T-cell (primary cell): ENCODE measurements around the gene NLGN2. TPM values are rescaled to one million over a fixed set of nuclear protein-coding genes. Genes with fewer than 3 reads are reported as not detected.

Experiments used
- ATAC-seq, 4 experiments: fragments of 200-7000 bp in 3 of 4; fragments of 150-1000 bp in 1 of 4; cut with Tn5 transposase; replicated peaks in 1 of 4; 1 replicate in 3 of 4; 2 replicates in 1 of 4; pipeline ENCODE4 v1.10.0; 2021; ENCODE audit warnings: moderate library complexity in 3 of 4, mild to moderate bottlenecking in 2 of 4, moderate number of reproducible peaks in 1 of 4
- CTCF ChIA-PET, 2 donors: fragments of 300-600 bp; sonication (Branson Sonifier 250); formaldehyde crosslinking; loops; one replicate each; lab custom pipeline; 2022; ENCODE audit warnings: antibody characterized with exemption in 2 of 2; lab: Charles Lee
- POLR2A ChIA-PET, 2 donors: fragments of 300-600 bp; sonication (Branson Sonifier 250); formaldehyde crosslinking; loops; one replicate each; lab custom pipeline; 2022; ENCODE audit warnings: antibody characterized with exemption in 2 of 2; lab: Charles Lee
- DNase-seq, 35 experiments: peaks; one replicate each; pipeline versions ENCODE4 v3.0.0 to v3.0.0-alpha.2; 2013 to 2023
- H3K27ac ChIP-seq: one replicate; pipeline ENCODE4 v1.5.1; 2013; ENCODE audit warnings: low read length
- H3K27me3 ChIP-seq, 2 experiments: replicated peaks in 1 of 2; 1 replicate in 1 of 2; 2 replicates in 1 of 2; pipeline versions ENCODE4 v1.6.1 to v1.7.0; 2013; ENCODE audit warnings: low read length in 1 of 2, mixed read lengths in 1 of 2; ENCODE audit not compliant: control insufficient read depth in 2 of 2, insufficient read depth in 2 of 2; ENCODE audit errors: extremely low read depth in 1 of 2
- H3K36me3 ChIP-seq, 2 donors: 1 replicate in 1 of 2; 2 replicates in 1 of 2; pipeline versions ENCODE4 v1.6.1 to v1.7.0; 2013; ENCODE audit warnings: low read length in 1 of 2; ENCODE audit not compliant: control insufficient read depth in 2 of 2, insufficient read depth in 1 of 2; ENCODE audit errors: extremely low read depth in 1 of 2
- H3K4me1 ChIP-seq, 2 experiments: 1 replicate in 1 of 2; 2 replicates in 1 of 2; pipeline versions ENCODE4 v1.6.1 to v1.7.0; 2013; ENCODE audit warnings: low read length in 2 of 2, mixed read lengths in 1 of 2; ENCODE audit not compliant: insufficient read depth in 2 of 2, control insufficient read depth in 1 of 2; ENCODE audit errors: extremely low read depth in 1 of 2
- H3K4me3 ChIP-seq, 2 donors: 1 replicate in 1 of 2; 2 replicates in 1 of 2; pipeline versions ENCODE4 v1.5.1 to v1.7.0; 2013; ENCODE audit warnings: mild to moderate bottlenecking in 2 of 2, low read length in 1 of 2, moderate library complexity in 1 of 2; ENCODE audit not compliant: control insufficient read depth in 1 of 2; ENCODE audit errors: extremely low read depth in 1 of 2
- H3K9me3 ChIP-seq: 2 replicates; pipeline ENCODE4 v1.7.0; 2013
- H3K27ac Mint-ChIP-seq, 2 donors: one replicate each; pipeline ENCODE4 v1.8.0; 2020 to 2021; ENCODE audit warnings: mild to moderate bottlenecking in 2 of 2, mixed read lengths in 2 of 2
- H3K27me3 Mint-ChIP-seq, 2 donors: one replicate each; pipeline ENCODE4 v1.8.0; 2021 to 2022; ENCODE audit warnings: mixed read lengths in 2 of 2
- H3K36me3 Mint-ChIP-seq: one replicate; pipeline ENCODE4 v1.8.0; 2021; ENCODE audit warnings: mixed read lengths
- H3K4me1 Mint-ChIP-seq, 3 donors: one replicate each; pipeline ENCODE4 v1.8.0; 2020 to 2022; ENCODE audit warnings: mixed read lengths in 3 of 3, mild to moderate bottlenecking in 1 of 3
- H3K4me3 Mint-ChIP-seq, 3 donors: one replicate each; pipeline ENCODE4 v1.8.0; 2020 to 2022; ENCODE audit warnings: mild to moderate bottlenecking in 3 of 3, mixed read lengths in 3 of 3, moderate library complexity in 3 of 3
- H3K9me3 Mint-ChIP-seq, 3 donors: one replicate each; pipeline ENCODE4 v1.8.0; 2020 to 2022; ENCODE audit warnings: mixed read lengths in 3 of 3
- WGBS: methylation state at CpG from one replicate; pipeline ENCODE4 v1.1.5; 2013; ENCODE audit warnings: missing lambda C conversion rate; ENCODE audit not compliant: insufficient coverage; 5-methylcytosine and 5-hydroxymethylcytosine counted together
- total RNA-seq, 35 experiments: library from RNA in 6 of 35; stranded (reverse) in 6 of 35; fragments of 120-200 nt in 1 of 35; gene quantifications; one replicate each; pipeline versions ENCODE4 v1.2.1 to v1.2.4 and lab custom pipeline; 2013 to 2026

NLGN2 gene
- total RNA-seq, 5 donors from 2014 or later (not counting 1 experiment from before 2014, with no cell fraction given): 6.8 to 8.9 (median 8.4) TPM

GRCh38 chr17:7421186-7421585 lies 13.5 kb downstream of the NLGN2 start:
- peaks cover 0 to 21% of the 10 kb centered on the region in 2 experiments for H3K27me3 ChIP-seq
- ChIA-PET CTCF (no interaction called here), POLR2A (no interaction called here)
- H3K9me3 Mint-ChIP-seq: no peaks in the 10 kb centered on the region
- no peak overlapping the region for H3K27ac ChIP-seq
- no peaks in the 10 kb centered on the region for H3K4me1 Mint-ChIP-seq
- WGBS: 93% methylated on average over 8 of the region's 16 CpGs
- H3K4me3 Mint-ChIP-seq: no peak overlapping the region
- DNase-seq (no peak), ATAC-seq (no peak)
- no peak overlapping the region for H3K27ac Mint-ChIP-seq
- peaks cover 0 to 4% of the 10 kb centered on the region in 2 donors for H3K27me3 Mint-ChIP-seq
- no peaks in the 10 kb centered on the region for H3K36me3 Mint-ChIP-seq
- H3K36me3 ChIP-seq: no peaks in the 10 kb centered on the region
- H3K4me3 ChIP-seq: no peak overlapping the region
- H3K4me1 ChIP-seq: no peaks in the 10 kb centered on the region
- no peaks in the 10 kb centered on the region for H3K9me3 ChIP-seq

DNA sequence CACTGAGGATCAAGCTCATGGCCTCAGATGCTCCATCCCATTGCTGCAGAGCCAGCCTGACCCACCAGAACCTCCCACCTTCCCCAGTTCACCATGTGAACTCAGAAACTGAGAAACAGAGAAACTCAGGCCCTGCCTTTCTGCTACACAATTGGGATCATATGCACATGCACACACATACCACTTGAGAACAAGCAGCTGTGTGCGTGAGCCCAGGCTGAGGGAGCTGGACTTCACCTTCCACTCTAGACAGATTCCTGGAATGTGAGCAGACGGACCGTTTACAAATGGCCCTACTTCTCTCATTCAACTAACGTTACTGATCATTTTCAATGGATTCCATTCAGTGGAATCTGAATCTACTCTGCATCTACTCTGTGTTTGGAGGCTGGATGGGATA lies 16.0 kb downstream of the NLGN2 start:
- Mint-ChIP-seq H3K27me3 (peaks cover 0 to 4% of the 10 kb centered on the region in 2 donors), H3K36me3 (no peaks in the 10 kb centered on the region), H3K9me3 (no peaks in the 10 kb centered on the region), H3K4me3 (no peak overlapping the region), H3K27ac (peak overlapping the region in 1 of 2 donors; percentile 15), H3K4me1 (no peaks in the 10 kb centered on the region)
- ATAC-seq (no peak), DNase-seq (no peak)
- H3K27me3 ChIP-seq: peaks cover 0 to 17% of the 10 kb centered on the region in 2 experiments
- ChIA-PET CTCF (no interaction called here), POLR2A (no interaction called here)
- H3K9me3 ChIP-seq: no peaks in the 10 kb centered on the region
- H3K27ac ChIP-seq: no peak overlapping the region
- WGBS: 88% methylated on average over 1 of the region's 4 CpGs
- no peak overlapping the region for H3K4me3 ChIP-seq
- no peaks in the 10 kb centered on the region for H3K36me3 ChIP-seq
- no peaks in the 10 kb centered on the region for H3K4me1 ChIP-seq

DNA sequence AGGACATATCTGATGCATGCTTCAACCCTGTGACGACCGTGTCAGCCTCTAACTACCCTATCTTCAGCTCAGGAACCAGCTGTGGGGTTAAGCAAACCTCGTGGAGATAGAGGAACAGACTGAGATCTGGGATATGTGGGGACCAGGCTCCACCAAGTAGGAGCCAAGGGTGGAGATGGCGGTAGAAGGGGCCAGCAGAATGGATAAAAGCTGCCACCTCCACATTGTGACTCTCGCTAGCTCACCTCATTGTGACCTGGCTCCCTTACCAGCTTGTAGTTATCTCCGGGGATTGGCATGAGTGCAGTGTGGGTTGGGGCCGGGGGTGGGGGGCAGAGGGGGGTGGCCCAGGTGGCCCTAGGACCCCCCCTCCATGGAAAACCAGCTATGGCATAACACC lies 17.7 kb downstream of the NLGN2 start, which contains the start of gene SPEM2:
Gene SPEM2, plus strand, starts transcription at position 301 of the 400 bp plus-strand sequence. Its CDS starts 73 bp downstream, at position 374.
- no peaks in the 10 kb centered on the region for H3K9me3 ChIP-seq
- ChIA-PET CTCF (interaction anchor here in 1 of 2 donors (0.5 to 0.7 kb wide), 2 partner anchors 57 to 1067 kb away, joined by 3 to 5 read pairs; no protein-coding TSS in a partner anchor), POLR2A (no interaction called here)
- no peak within 1 kb of the TSS for H3K4me3 Mint-ChIP-seq
- H3K36me3 ChIP-seq: no peaks in the 10 kb centered on the region
- WGBS: no CpG with 5 or more reads among the region's 7 CpGs
- H3K4me3 ChIP-seq: no peak within 1 kb of the TSS
- H3K27ac ChIP-seq: no peak within 1 kb of the TSS
- DNase-seq (no peak), ATAC-seq (no peak)
- no peak within 1 kb of the TSS for H3K27ac Mint-ChIP-seq
- no peaks in the 10 kb centered on the region for H3K4me1 ChIP-seq
- H3K27me3 Mint-ChIP-seq: no peaks in the 10 kb centered on the region
- no peaks in the 10 kb centered on the region for H3K4me1 Mint-ChIP-seq
- no peaks in the 10 kb centered on the region for H3K36me3 Mint-ChIP-seq
- H3K9me3 Mint-ChIP-seq: no peaks in the 10 kb centered on the region
- peaks cover 0 to 2% of the 10 kb centered on the region in 2 experiments for H3K27me3 ChIP-seq

- Histone ChIP-seq H3K27me3 (peaks cover 0 to 2% of the 10 kb centered on the region in 2 experiments), H3K4me3 (no peak overlapping the region), H3K9me3 (no peaks in the 10 kb centered on the region), H3K36me3 (no peaks in the 10 kb centered on the region), H3K4me1 (no peaks in the 10 kb centered on the region), H3K27ac (no peak overlapping the region)
- no peaks in the 10 kb centered on the region for H3K36me3 Mint-ChIP-seq
- no peak for ATAC-seq
- no peak overlapping the region for H3K4me3 Mint-ChIP-seq
- CTCF ChIA-PET: interaction anchor here in 1 of 2 donors (0.7 kb wide), 1 partner anchor 58 kb away, joined by 3 read pairs; no protein-coding TSS in a partner anchor
- no peaks in the 10 kb centered on the region for H3K27me3 Mint-ChIP-seq
- POLR2A ChIA-PET: no interaction called here
- H3K9me3 Mint-ChIP-seq: no peaks in the 10 kb centered on the region
- WGBS: no CpG with 5 or more reads among the region's 8 CpGs
- no peak overlapping the region for H3K27ac Mint-ChIP-seq
- no peaks in the 10 kb centered on the region for H3K4me1 Mint-ChIP-seq
- no peak for DNase-seq
These were observed 18.1 kb downstream of the NLGN2 start for GRCh38 chr17:7425756-7426155.

DNA sequence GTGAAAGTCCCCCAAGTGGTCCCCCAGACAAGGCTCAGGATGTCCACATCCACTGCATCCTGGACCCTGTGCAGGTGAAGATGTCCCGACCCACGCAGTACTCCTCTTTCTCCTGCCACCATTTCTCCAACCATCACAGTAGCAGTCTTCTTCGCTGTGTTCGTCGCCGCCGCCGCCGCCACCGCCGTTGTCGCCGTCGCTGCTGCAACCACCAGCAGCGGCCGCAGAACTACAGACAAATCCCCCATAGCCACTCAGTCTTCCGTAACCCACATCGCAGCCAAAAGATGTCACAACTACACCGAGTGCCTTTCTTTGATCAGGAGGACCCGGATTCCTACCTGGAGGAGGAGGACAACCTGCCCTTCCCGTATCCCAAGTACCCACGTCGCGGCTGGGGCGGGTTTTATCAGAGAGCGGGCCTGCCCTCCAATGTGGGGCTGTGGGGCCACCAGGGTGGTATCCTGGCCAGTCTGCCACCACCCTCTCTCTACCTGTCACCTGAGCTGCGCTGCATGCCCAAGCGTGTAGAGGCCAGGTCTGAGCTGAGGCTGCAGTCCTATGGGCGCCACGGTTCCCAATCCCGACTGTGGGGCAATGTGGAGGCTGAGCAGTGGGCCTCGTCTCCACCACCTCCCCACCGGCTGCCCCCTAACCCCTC lies 18.7 kb downstream of the NLGN2 start:
- Histone ChIP-seq H3K4me1 (no peaks in the 10 kb centered on the region), H3K9me3 (no peaks in the 10 kb centered on the region), H3K36me3 (no peaks in the 10 kb centered on the region), H3K27me3 (peaks cover 0 to 2% of the 10 kb centered on the region in 2 experiments), H3K27ac (no peak overlapping the region), H3K4me3 (no peak overlapping the region)
- Mint-ChIP-seq H3K4me3 (no peak overlapping the region), H3K9me3 (no peaks in the 10 kb centered on the region), H3K27ac (no peak overlapping the region), H3K4me1 (no peaks in the 10 kb centered on the region), H3K36me3 (no peaks in the 10 kb centered on the region), H3K27me3 (no peaks in the 10 kb centered on the region)
- POLR2A ChIA-PET: no interaction called here
- DNase-seq: no peak
- CTCF ChIA-PET: no interaction called here
- WGBS: 91% methylated on average over 31 of the region's 33 CpGs
- no peak for ATAC-seq

- Histone ChIP-seq H3K36me3 (no peaks in the 10 kb centered on the region), H3K27me3 (peaks cover 0 to 2% of the 10 kb centered on the region in 2 experiments), H3K9me3 (no peaks in the 10 kb centered on the region), H3K4me3 (no peak overlapping the region), H3K27ac (no peak overlapping the region), H3K4me1 (no peaks in the 10 kb centered on the region)
- no peak for DNase-seq
- Mint-ChIP-seq H3K27ac (no peak overlapping the region), H3K27me3 (no peaks in the 10 kb centered on the region), H3K4me1 (no peaks in the 10 kb centered on the region), H3K4me3 (no peak overlapping the region), H3K9me3 (no peaks in the 10 kb centered on the region), H3K36me3 (no peaks in the 10 kb centered on the region)
- ChIA-PET POLR2A (no interaction called here), CTCF (no interaction called here)
- no peak for ATAC-seq
- 86% methylated on average over 21 of the region's 29 CpGs for WGBS
These were observed 19.3 kb downstream of the NLGN2 start for GRCh38 chr17:7426896-7427489.
